HepG2 (cell line): Measurements from ENCODE around the gene TIPIN. TPM values are rescaled to one million over a fixed set of nuclear protein-coding genes. Genes with fewer than 3 reads are reported as not detected.

ENCODE experiments used
- ATAC-seq: fragments of 200-7000 bp; cut with Tn5 transposase; 3 replicates; pipeline ENCODE4 v1.9.1; 2020; ENCODE audit warnings: mild to moderate bottlenecking, moderate library complexity
- BruUV-seq: library from RNA; stranded (reverse); fragments of 400-500 nt; replicated peaks from 2 replicates; lab custom pipeline; 2021; lab: Mats Ljungman, UMichigan
- CTCF ChIA-PET: fragments of 300-600 bp; formaldehyde crosslinking; extraction: SDS; loops from one replicate; lab custom pipeline; 2021; ENCODE audit warnings: low total read pairs, inconsistent platforms, low intra/inter-chr PET ratio; lab: Yijun Ruan, JAX
- POLR2A ChIA-PET: fragments of 350-600 bp; sonication (Branson Sonifier 250); formaldehyde crosslinking; loops from one replicate; lab custom pipeline; 2020; ENCODE audit warnings: antibody characterized with exemption, inconsistent platforms; lab: Yijun Ruan, JAX
- DNase-seq: peaks from one replicate; pipeline ENCODE4 v3.0.0-alpha.2; 2015; ENCODE audit warnings: low spot score
- FAIRE-seq: peaks from 3 replicates; lab custom pipeline; 2011; peaks lifted over from hg19 to GRCh38; lab: Jason Lieb, UNC
- H2AFZ ChIP-seq: one replicate; pipeline ENCODE4 v1.6.1; 2011; ENCODE audit warnings: low read length, inconsistent platforms
- H3K27ac ChIP-seq: fragments of 300-600 bp; 3 replicates; pipeline ENCODE4 v1.8.0; 2011; ENCODE audit warnings: mixed run types, mild to moderate bottlenecking, mixed read lengths, low read length, inconsistent platforms; ENCODE audit not compliant: insufficient read depth; ENCODE audit errors: extremely low read length
- H3K27me3 ChIP-seq, 2 experiments: fragments of 200-600 bp in 1 of 2; 2 replicates in 1 of 2; 3 replicates in 1 of 2; pipeline versions ENCODE4 v1.6.0 to v1.8.0; 2011; ENCODE audit warnings: low read length in 2 of 2, mild to moderate bottlenecking in 2 of 2, moderate library complexity in 2 of 2, inconsistent platforms in 1 of 2; ENCODE audit not compliant: insufficient read depth in 2 of 2, control insufficient read depth in 1 of 2
- H3K36me3 ChIP-seq, 2 experiments: fragments of 200-600 bp in 1 of 2; replicated peaks in 1 of 2; 2 replicates in 1 of 2; 3 replicates in 1 of 2; pipeline versions ENCODE4 v1.5.1 to v1.8.0; 2011; ENCODE audit warnings: low read length in 2 of 2, inconsistent platforms in 1 of 2; ENCODE audit not compliant: insufficient read depth in 2 of 2, control insufficient read depth in 1 of 2
- H3K4me1 ChIP-seq: 2 replicates; pipeline ENCODE4 v1.5.1; 2012; ENCODE audit warnings: low read length, inconsistent platforms; ENCODE audit not compliant: insufficient read depth
- H3K4me2 ChIP-seq: 2 replicates; pipeline ENCODE4 v1.6.0; 2011; ENCODE audit warnings: low read depth, low read length, inconsistent platforms
- H3K4me3 ChIP-seq, 3 experiments: fragments of 200-600 bp in 1 of 3; sonication (generic), shearing (Covaris generic) in 1 of 3; replicated peaks in 1 of 3; 2 replicates each; pipeline ENCODE4 v1.5.1; 2011 to 2016; ENCODE audit warnings: low read length in 3 of 3, inconsistent platforms in 2 of 3, low read depth in 2 of 3, mild to moderate bottlenecking in 2 of 3, control low read depth in 1 of 3, mixed read lengths in 1 of 3; ENCODE audit not compliant: insufficient read depth in 1 of 3
- H3K79me2 ChIP-seq: one replicate; pipeline ENCODE4 v1.6.1; 2011; ENCODE audit warnings: low read length, inconsistent platforms; ENCODE audit not compliant: insufficient read depth
- H3K9ac ChIP-seq: 2 replicates; pipeline ENCODE4 v1.6.0; 2011; ENCODE audit warnings: mild to moderate bottlenecking, low read depth, low read length, inconsistent platforms; ENCODE audit not compliant: insufficient read depth
- H3K9me3 ChIP-seq: 2 replicates; pipeline ENCODE4 v1.5.1; 2012; ENCODE audit warnings: mild to moderate bottlenecking, low read length
- H4K20me1 ChIP-seq: 2 replicates; pipeline ENCODE4 v1.6.0; 2011; ENCODE audit warnings: inconsistent platforms, mild to moderate bottlenecking, low read length, moderate library complexity; ENCODE audit not compliant: insufficient read depth
- CEBPB ChIP-seq: IDR thresholded peaks from 2 replicates; pipeline ENCODE4 v1.6.1; 2011; ENCODE audit warnings: low read depth, low read length, improper control_type of control experiment, borderline replicate concordance
- DZIP1 ChIP-seq: sonication (generic); formaldehyde crosslinking; IDR thresholded peaks from 2 replicates; pipeline ENCODE4 v1.5.0; 2020; ENCODE audit warnings: mild to moderate bottlenecking, missing genetic modification reagents
- KMT2A ChIP-seq: sonication (generic); formaldehyde crosslinking; IDR thresholded peaks from 2 replicates; pipeline ENCODE4 v1.4.0; 2020; ENCODE audit warnings: missing genetic modification reagents
- SIN3A ChIP-seq: IDR thresholded peaks from 2 replicates; pipeline ENCODE4 v1.6.1; 2011; ENCODE audit warnings: low read depth, mild to moderate bottlenecking, control low read depth, low read length, borderline replicate concordance
- TBP ChIP-seq: sonication (generic); formaldehyde crosslinking; IDR thresholded peaks from 2 replicates; pipeline ENCODE4 v1.5.0; 2020; ENCODE audit warnings: missing genetic modification reagents
- TBX2 ChIP-seq: sonication (generic); formaldehyde crosslinking; IDR thresholded peaks from 2 replicates; pipeline ENCODE4 v1.5.0; 2020; ENCODE audit warnings: missing genetic modification reagents, mild to moderate bottlenecking, borderline replicate concordance
- TCF7 ChIP-seq: sonication (generic); IDR thresholded peaks from 2 replicates; pipeline ENCODE4 v1.6.1; 2016; ENCODE audit warnings: antibody characterized with exemption, low read depth
- TSC22D2 ChIP-seq: sonication (generic); formaldehyde crosslinking; IDR thresholded peaks from 2 replicates; pipeline ENCODE4 v1.5.1; 2020; ENCODE audit warnings: missing genetic modification reagents, mild to moderate bottlenecking, borderline replicate concordance
- YY1 ChIP-seq: IDR thresholded peaks from 2 replicates; pipeline ENCODE4 v1.6.1; 2011; ENCODE audit warnings: low read length, low read depth, moderate library complexity, mild to moderate bottlenecking; ENCODE audit not compliant: insufficient read depth, insufficient replicate concordance
- ZNF264 ChIP-seq: sonication (generic); formaldehyde crosslinking; IDR thresholded peaks from 2 replicates; pipeline ENCODE4 v1.4.0; 2020; ENCODE audit warnings: missing genetic modification reagents
- ZNF317 ChIP-seq: sonication (generic); formaldehyde crosslinking; IDR thresholded peaks from 2 replicates; pipeline ENCODE4 v1.5.0; 2020; ENCODE audit warnings: mild to moderate bottlenecking, missing genetic modification reagents
- ZNF484 ChIP-seq: sonication (generic); formaldehyde crosslinking; IDR thresholded peaks from 2 replicates; pipeline ENCODE4 v1.5.1; 2020; ENCODE audit warnings: mild to moderate bottlenecking, low read depth, missing genetic modification reagents, borderline replicate concordance
- ZNF496 ChIP-seq: sonication (generic); formaldehyde crosslinking; IDR thresholded peaks from 2 replicates; pipeline ENCODE4 v1.8.1; 2023; ENCODE audit warnings: mild to moderate bottlenecking, moderate library complexity, missing genetic modification reagents; ENCODE audit not compliant: insufficient replicate concordance
- ZNF543 ChIP-seq: sonication (generic); formaldehyde crosslinking; IDR thresholded peaks from 2 replicates; pipeline ENCODE4 v1.4.0; 2020; ENCODE audit warnings: mild to moderate bottlenecking, missing genetic modification reagents
- ZNF761 ChIP-seq: sonication (generic); formaldehyde crosslinking; conservative IDR thresholded peaks from 2 replicates; pipeline ENCODE4 v1.4.0; 2020; ENCODE audit warnings: mild to moderate bottlenecking, missing genetic modification reagents
- WGBS: methylation state at CpG from one replicate; pipeline ENCODE4 v1.1.6; 2017; ENCODE audit warnings: low lambda C conversion rate; 5-methylcytosine and 5-hydroxymethylcytosine counted together
- in situ Hi-C: cut with HindIII; loops from 2 replicates; pipeline ENCODE4 v1.10.0; 2017; ENCODE audit warnings: low pct_unique_long_range_greater_than_20kb; ENCODE audit not compliant: extremely low pct_ligation_motif_present
- intact Hi-C: fragments of 100-400 bp; cut with micrococcal nuclease; formaldehyde crosslinking; loops from one replicate; pipeline ENCODE4 v1.10.0; 2022; ENCODE audit not compliant: unreplicated experiment
- polyA plus RNA-seq, 8 experiments: library from polyadenylated mRNA; depleted of rRNA in 3 of 8; stranded (reverse) in 7 of 8; unstranded in 1 of 8; fragments of >200 nt; fragmentation: Illumina TruSeq in 4 of 8; extraction: Trizol in 4 of 8; gene quantifications; 2 replicates each; pipeline versions ENCODE4 v1.2.1 to v1.2.3, GENCODE V29; 2011 to 2016; ENCODE audit warnings: low read depth in 4 of 8, missing spikeins in 1 of 8, mixed read lengths in 1 of 8; ENCODE audit not compliant: insufficient read depth in 1 of 8
- total RNA-seq, 5 experiments: library from RNA; depleted of rRNA; stranded (reverse); fragments of >200 nt; fragmentation: Illumina TruSeq; extraction: Trizol; gene quantifications; 2 replicates each; pipeline ENCODE4 v1.2.3, GENCODE V29; 2016; ENCODE audit warnings: low read depth in 1 of 5
- TF ChIP-seq, protein P1 (sequence below): sonication (generic); formaldehyde crosslinking; IDR thresholded peaks from 2 replicates; pipeline ENCODE4 v1.4.0; 2020; ENCODE audit warnings: missing genetic modification reagents, low read depth, mild to moderate bottlenecking, borderline replicate concordance

TIPIN gene
- total and polyA plus RNA-seq, 2 of the 13 experiments (the other 11 are each of a cell fraction or from before 2014, with no cell fraction given) = 2.7 to 28.6 TPM

GRCh38 chr15:66294157-66294931 lies 62.1 kb downstream of the TIPIN start:
- Histone ChIP-seq H3K9ac (peak overlapping the region; percentile 93), H4K20me1 (no peaks in the 10 kb centered on the region), H3K4me2 (peak overlapping the region; percentile 94), H3K4me3 (peak overlapping the region; percentile 69 to 86 (median 82)), H3K79me2 (peaks cover 36% of the 10 kb centered on the region), H3K27ac (peak overlapping the region; percentile 91), H3K27me3 (no peaks in the 10 kb centered on the region; a peak in 1 of 5 replicates), H2AFZ (peak overlapping the region; percentile 85), H3K36me3 (peaks cover 1 to 15% of the 10 kb centered on the region in 2 experiments; a peak in 2 of 5 replicates), H3K9me3 (no peaks in the 10 kb centered on the region), H3K4me1 (peaks cover 39% of the 10 kb centered on the region)
- 5% methylated on average over 7 of the region's 16 CpGs for WGBS
- in situ Hi-C loops (no loop called here), intact Hi-C loops (loop anchor here (10.0 kb wide), 1 partner anchor 90 kb away; the partner anchor contains the start of gene MAP2K1)
- BruUV-seq = no TSS peak
- ChIA-PET CTCF (no interaction called here), POLR2A (interaction anchor here (0.6 to 1.0 kb wide), 4 partner anchors 62 to 288 kb away, joined by 3 to 4 read pairs (median 3); partner anchors contain the start of genes MAP2K1, TIPIN and ZWILCH)
- FAIRE-seq (no peak), DNase-seq (peak; percentile 33), ATAC-seq (peak; percentile 70)
- TF ChIP-seq SIN3A = peak; percentile 12; the same call in 1 of the 2 replicates
- TF ChIP-seq YY1 = no peak
- TF ChIP-seq CEBPB = no peak
- TF ChIP-seq, protein P1, sequence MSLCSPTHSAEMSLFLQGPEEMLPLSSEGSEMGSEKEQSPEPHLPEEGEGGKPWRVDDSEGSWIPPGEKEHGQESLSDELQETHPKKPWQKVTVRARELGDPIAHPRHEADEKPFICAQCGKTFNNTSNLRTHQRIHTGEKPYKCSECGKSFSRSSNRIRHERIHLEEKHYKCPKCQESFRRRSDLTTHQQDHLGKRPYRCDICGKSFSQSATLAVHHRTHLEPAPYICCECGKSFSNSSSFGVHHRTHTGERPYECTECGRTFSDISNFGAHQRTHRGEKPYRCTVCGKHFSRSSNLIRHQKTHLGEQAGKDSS (CRISPR knock-in tag) = peak; percentile 51; the same call in 1 of the 2 replicates
- no peak for TF ChIP-seq TSC22D2 (CRISPR knock-in tag)
- no peak for TF ChIP-seq ZNF496 (CRISPR knock-in tag)
- TF ChIP-seq ZNF761 (CRISPR knock-in tag) = no peak
- TF ChIP-seq ZNF317 (CRISPR knock-in tag) = 0 out of 2 replicates have a peak, but pooled peaks have one; percentile 33
- 0 out of 2 replicates have a peak, but pooled peaks have one; percentile 25 for TF ChIP-seq DZIP1 (CRISPR knock-in tag)
- 0 out of 2 replicates have a peak, but pooled peaks have one; percentile 21 for TF ChIP-seq ZNF484 (CRISPR knock-in tag)
- peak; percentile 58; the same call in 1 of the 2 replicates for TF ChIP-seq ZNF264
- no peak for TF ChIP-seq TBP (CRISPR knock-in tag)
- TF ChIP-seq KMT2A (CRISPR knock-in tag) = peak; percentile 50
- peak; percentile 33; the same call in 1 of the 2 replicates for TF ChIP-seq ZNF543
- no peak for TF ChIP-seq TCF7
- TF ChIP-seq TBX2 = peak; percentile 13; the same call in 1 of the 2 replicates
